ENCODE measurements around the gene ZNF787. TPM values are rescaled to one million over a fixed set of nuclear protein-coding genes. Genes with fewer than 3 reads are reported as not detected.

ZNF787 gene
- total and polyA plus RNA-seq, 2 of the 4 experiments (the other 2 are of a cell fraction), result 4.8 to 11.2 TPM

DNA sequence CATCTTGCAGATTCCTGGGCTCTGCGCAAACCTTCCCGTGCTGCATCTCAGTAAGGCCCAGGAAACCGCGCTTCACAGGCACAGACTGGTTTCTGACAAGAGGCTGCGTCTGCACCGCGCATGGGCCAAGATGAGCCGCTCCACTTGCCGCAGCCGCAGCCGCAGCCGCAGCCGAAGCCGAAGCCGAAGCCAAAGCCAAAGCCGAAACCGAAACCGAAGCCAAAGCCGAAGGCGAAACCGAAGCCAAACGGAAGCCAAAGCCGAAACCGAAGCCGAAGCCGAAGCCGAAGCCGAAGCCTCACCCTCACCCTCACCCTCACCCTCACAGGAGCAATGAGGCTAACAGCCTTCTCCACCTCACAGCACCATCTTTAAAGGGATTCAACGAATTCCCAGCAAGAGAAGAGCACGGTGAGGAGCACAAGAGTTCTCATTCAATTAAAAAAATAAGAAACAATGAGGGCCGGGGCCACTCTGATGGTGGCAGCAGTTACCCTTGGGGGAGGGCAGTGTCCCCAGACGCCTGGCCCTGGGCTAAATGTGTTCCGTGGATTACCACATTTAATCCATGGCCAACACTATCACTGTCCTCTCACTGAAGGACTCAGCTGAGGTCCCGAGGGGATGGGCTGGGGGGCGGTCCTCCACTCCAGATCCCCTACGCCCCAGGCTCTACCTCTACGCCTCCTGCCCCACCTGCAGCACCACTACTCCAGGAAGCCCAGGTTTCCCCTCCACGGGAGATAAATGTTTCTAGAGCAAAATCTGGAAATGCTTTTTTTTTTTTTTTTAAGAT is 29.1 kb downstream of the ZNF787 start (continued):
- TF ChIP-seq RCOR1 (IDR thresholded peaks at IDR 0.05; ENCODE audit: insufficient replicate concordance, low read length), result no peak

GRCh38 chr19:56091066-56091490 is 30.0 kb downstream of the ZNF787 start:
- H3K9ac ChIP-seq (ENCODE audit: low read depth, low read length), result no peak overlapping the region
- ATAC-seq (ENCODE audit: low read depth), result peak; percentile 71
- no TSS peak for BruUV-seq (replicated peaks)
- H2BK120ac ChIP-seq (ENCODE audit: low read depth, low read length), result no peak overlapping the region
- H3K4me3 ChIP-seq (ENCODE audit: insufficient read depth, low read depth, low read length), result no peak overlapping the region
- no peak overlapping the region for H3K14ac ChIP-seq (replicated peaks; ENCODE audit: low read depth, low read length)
- H3K9me3 ChIP-seq (ENCODE audit: control insufficient read depth, insufficient read depth, low read length), result peaks cover 11% of the 10 kb centered on the region
- H2BK20ac ChIP-seq (ENCODE audit: low read depth, low read length), result no peak overlapping the region
- H3K36me3 ChIP-seq (ENCODE audit: control insufficient read depth, insufficient read depth, low read length), result peaks cover 32% of the 10 kb centered on the region
- no peak overlapping the region for H4K91ac ChIP-seq (ENCODE audit: insufficient read depth, low read depth, low read length)
- H3K4ac ChIP-seq (ENCODE audit: low read depth, low read length), result no peak overlapping the region
- no peak overlapping the region for H2AK9ac ChIP-seq (replicated peaks; ENCODE audit: low read depth, low read length, poor library complexity)
- H4K5ac ChIP-seq (ENCODE audit: low read depth, low read length), result no peak overlapping the region
- H2AFZ ChIP-seq (replicated peaks; ENCODE audit: low read length, poor library complexity), result no peak overlapping the region
- H3K27ac ChIP-seq (ENCODE audit: insufficient read depth, low read length), result no peak overlapping the region
- WGBS, 2 experiments (ENCODE audit: extremely low coverage in 2 of 2, insufficient read length in 1 of 2), result 100% methylated on average over 1 of the region's 10 CpGs; no CpG with 5 or more reads in 1 of the 2 experiments
- H3K4me2 ChIP-seq (ENCODE audit: low read depth, low read length), result no peak overlapping the region
- no peak overlapping the region for H2BK5ac ChIP-seq (ENCODE audit: low read depth, low read length, poor library complexity, severe bottlenecking)
- in situ Hi-C loops (cut with MboI; ENCODE audit: low sequenced_read_pairs), result no loop called here
- peak; percentile 61 for DNase-seq
- peaks cover 25 to 54% of the 10 kb centered on the region in 2 experiments for H3K79me1 ChIP-seq (ENCODE audit: low read depth in 1 of 2, low read length in 2 of 2)
- no peaks in the 10 kb centered on the region for H3K9me1 ChIP-seq (ENCODE audit: insufficient read depth, low read length)
- H4K20me1 ChIP-seq (ENCODE audit: insufficient read depth, low read length), result peaks cover 43% of the 10 kb centered on the region
- no peak overlapping the region for H3K56ac ChIP-seq (ENCODE audit: extremely low read depth, insufficient read depth, low read length)
- no peak overlapping the region for H2AK5ac ChIP-seq (ENCODE audit: low read depth, low read length)
- intact Hi-C loops (cut with micrococcal nuclease), result no loop called here
- H3K23ac ChIP-seq (ENCODE audit: low read depth, low read length), result no peak overlapping the region
- H2BK15ac ChIP-seq (ENCODE audit: low read depth, low read length), result no peak overlapping the region
- H4K8ac ChIP-seq (ENCODE audit: low read depth in 2 of 2, low read length in 2 of 2), result no peak overlapping the region
- POLR2A ChIA-PET (ENCODE audit: unreplicated experiment), result interaction anchor here (0.6 kb wide), 1 partner anchor 24 kb away, joined by 23 read pairs; no protein-coding TSS in a partner anchor
- peaks cover 3% of the 10 kb centered on the region; the same call in 1 of the 2 replicates for H3K4me1 ChIP-seq (ENCODE audit: control insufficient read depth, insufficient read depth, low read length)
- H3K27me3 ChIP-seq (ENCODE audit: control insufficient read depth, insufficient read depth, low read length), result no peaks in the 10 kb centered on the region
- TF ChIP-seq RFX5 (IDR thresholded peaks at IDR 0.05; ENCODE audit: low read depth, low read length), result no peak
- TF ChIP-seq CEBPB (IDR thresholded peaks at IDR 0.05; ENCODE audit: low read depth, low read length), result peak; percentile 83
- dilution Hi-C loops (cut with HindIII; ENCODE audit: low sequenced_read_pairs, unreplicated experiment), result no loop called here
- CTCF ChIA-PET, result interaction anchor here (0.7 to 1.7 kb wide), 3 partner anchors 10 to 25 kb away, joined by 3 to 7 read pairs (median 3); no protein-coding TSS in a partner anchor
- H3K18ac ChIP-seq (ENCODE audit: low read depth, low read length), result no peak overlapping the region

Data from IMR-90 (cell line).